ENCODE measurements around the gene PRR20A.
"Not testable (repeated sequence)": the region's sequence is repeated elsewhere in the genome, so short reads cannot be mapped to it uniquely, and the experiment has no call there.

The PRR20A gene

GRCh38 chr13:57140235-57140968 lies at the start of gene PRR20A:
Gene PRR20A, plus strand, starts transcription at chr13:57140918. Its CDS starts 387 bp downstream, at chr13:57141305.
- H3K4me3 Mint-ChIP-seq; H3K4me1 Mint-ChIP-seq (ENCODE audit: low read depth); H3K27ac Mint-ChIP-seq; DNase-seq (ENCODE audit: low spot score); H3K36me3 Mint-ChIP-seq (ENCODE audit: low read depth); H3K27me3 Mint-ChIP-seq (ENCODE audit: low read depth): not testable (repeated sequence)
- peaks cover 20% of the 10 kb centered on the region for H3K9me3 Mint-ChIP-seq

DNA sequence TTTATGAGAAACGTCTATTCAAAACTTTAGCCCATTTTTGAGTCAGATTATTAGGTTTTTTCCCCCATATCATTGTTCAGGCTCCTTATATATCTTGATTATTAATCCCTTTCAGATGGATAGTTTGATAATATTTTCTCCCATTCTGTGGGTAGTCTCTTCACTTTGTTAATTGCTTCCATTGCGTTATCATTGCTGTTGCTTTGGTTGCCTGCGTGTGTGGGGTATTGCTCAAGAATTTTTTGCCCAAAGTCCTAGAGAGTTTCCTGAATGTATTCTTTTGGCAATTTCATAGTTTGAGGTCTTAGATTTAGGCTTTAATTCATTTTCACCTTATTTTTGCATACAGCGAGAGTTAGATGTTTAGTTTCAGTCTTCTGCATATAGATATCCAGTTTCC lies 25.8 kb upstream of the PRR20A start:
- Mint-ChIP-seq H3K27me3 (ENCODE audit: low read depth) (no peaks in the 10 kb centered on the region), H3K4me3 (no peak overlapping the region), H3K4me1 (ENCODE audit: low read depth) (no peaks in the 10 kb centered on the region), H3K9me3 (peaks cover 63% of the 10 kb centered on the region), H3K27ac (no peak overlapping the region), H3K36me3 (ENCODE audit: low read depth) (no peaks in the 10 kb centered on the region)
- DNase-seq (ENCODE audit: low spot score): no peak

DNA sequence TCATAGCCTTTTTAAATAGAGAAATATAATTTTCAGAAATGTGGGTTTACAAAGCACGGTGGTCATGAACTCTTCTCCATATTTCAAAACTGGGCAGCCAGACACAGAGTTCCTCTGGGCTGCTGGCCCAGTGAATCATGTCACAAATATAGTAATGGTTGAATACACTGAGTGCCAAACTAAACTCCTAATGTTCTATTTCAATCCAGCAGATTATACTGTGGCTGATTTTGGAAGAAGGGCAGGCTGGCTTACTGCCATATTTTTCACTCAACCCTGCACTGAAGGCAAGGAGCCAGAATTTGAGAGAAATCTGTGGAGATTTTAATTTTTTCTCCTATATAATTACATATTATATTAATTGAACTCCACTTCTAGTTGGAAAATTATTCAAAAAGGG lies 17.0 kb upstream of the PRR20A start:
- Mint-ChIP-seq H3K27ac (no peak overlapping the region), H3K4me1 (ENCODE audit: low read depth) (no peaks in the 10 kb centered on the region), H3K27me3 (ENCODE audit: low read depth) (no peaks in the 10 kb centered on the region), H3K4me3 (no peak overlapping the region), H3K9me3 (peaks cover 21% of the 10 kb centered on the region), H3K36me3 (ENCODE audit: low read depth) (no peaks in the 10 kb centered on the region)
- DNase-seq (ENCODE audit: low spot score): no peak

GRCh38 chr13:57128909-57129308 lies 11.8 kb upstream of the PRR20A start:
- peaks cover 26% of the 10 kb centered on the region for H3K9me3 Mint-ChIP-seq
- H3K27me3 Mint-ChIP-seq (ENCODE audit: low read depth): no peaks in the 10 kb centered on the region
- no peak for DNase-seq (ENCODE audit: low spot score)
- H3K36me3 Mint-ChIP-seq (ENCODE audit: low read depth): no peaks in the 10 kb centered on the region
- H3K4me3 Mint-ChIP-seq: no peak overlapping the region
- no peaks in the 10 kb centered on the region for H3K4me1 Mint-ChIP-seq (ENCODE audit: low read depth)
- H3K27ac Mint-ChIP-seq: no peak overlapping the region

GRCh38 chr13:57136093-57136492 lies 4.6 kb upstream of the PRR20A start:
- no peak for DNase-seq (ENCODE audit: low spot score)
- Mint-ChIP-seq H3K4me1 (ENCODE audit: low read depth) (no peaks in the 10 kb centered on the region), H3K27me3 (ENCODE audit: low read depth) (no peaks in the 10 kb centered on the region), H3K27ac (no peak overlapping the region), H3K9me3 (peaks cover 38% of the 10 kb centered on the region), H3K4me3 (no peak overlapping the region), H3K36me3 (ENCODE audit: low read depth) (no peaks in the 10 kb centered on the region)

DNA sequence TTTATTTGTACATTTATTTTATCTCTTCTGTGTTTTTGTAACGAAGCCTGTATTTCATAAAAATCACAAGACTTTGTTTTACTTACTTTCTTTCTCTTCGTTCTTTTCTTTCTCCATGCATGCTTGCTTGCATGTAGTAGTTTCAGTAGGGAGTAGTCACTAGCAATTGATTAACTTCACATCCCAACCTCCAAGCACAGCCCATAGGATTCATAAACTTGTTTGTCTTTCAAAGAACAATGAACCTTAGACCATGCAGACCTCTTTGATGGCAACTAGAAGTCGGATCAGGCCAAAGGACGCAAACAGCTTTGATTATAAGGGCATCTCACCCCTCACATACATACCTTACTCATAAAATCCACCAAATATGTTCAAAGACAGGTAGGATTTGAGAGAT lies 3.1 kb upstream of the PRR20A start:
- no peak overlapping the region for H3K4me3 Mint-ChIP-seq
- H3K27ac Mint-ChIP-seq: no peak overlapping the region
- peaks cover 33% of the 10 kb centered on the region for H3K9me3 Mint-ChIP-seq
- no peak for DNase-seq (ENCODE audit: low spot score)
- no peaks in the 10 kb centered on the region for H3K27me3 Mint-ChIP-seq (ENCODE audit: low read depth)
- no peaks in the 10 kb centered on the region for H3K36me3 Mint-ChIP-seq (ENCODE audit: low read depth)
- no peaks in the 10 kb centered on the region for H3K4me1 Mint-ChIP-seq (ENCODE audit: low read depth)

DNA sequence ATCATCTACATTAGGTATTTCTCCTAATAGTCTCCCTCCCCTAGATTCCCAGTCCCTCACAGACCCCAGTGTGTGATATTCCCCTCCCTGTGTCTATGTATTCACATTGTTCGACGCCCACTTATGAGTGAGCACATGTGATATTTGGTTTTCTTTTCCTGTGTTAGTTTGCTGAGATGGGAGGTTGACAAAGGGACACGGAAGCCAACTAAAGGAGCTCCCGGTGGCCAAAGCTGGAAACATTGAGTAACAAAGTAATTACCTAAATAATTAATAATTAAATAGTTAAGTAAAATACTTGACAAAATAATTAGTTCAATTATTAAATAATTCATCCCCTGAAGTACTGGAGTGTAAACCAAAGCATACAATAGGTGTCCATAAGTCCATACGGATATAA lies 1.7 kb upstream of the PRR20A start:
- H3K9me3 Mint-ChIP-seq: peaks cover 27% of the 10 kb centered on the region
- DNase-seq (ENCODE audit: low spot score): no peak
- H3K4me3 Mint-ChIP-seq: no peak overlapping the region
- H3K27me3 Mint-ChIP-seq (ENCODE audit: low read depth): no peaks in the 10 kb centered on the region
- H3K27ac Mint-ChIP-seq: no peak overlapping the region
- H3K4me1 Mint-ChIP-seq (ENCODE audit: low read depth): no peaks in the 10 kb centered on the region
- H3K36me3 Mint-ChIP-seq (ENCODE audit: low read depth): no peaks in the 10 kb centered on the region

GRCh38 chr13:57139781-57140180 lies 937 bp upstream of the PRR20A start:
- not testable (repeated sequence) for H3K36me3 Mint-ChIP-seq (ENCODE audit: low read depth); H3K27me3 Mint-ChIP-seq (ENCODE audit: low read depth); H3K27ac Mint-ChIP-seq; H3K4me1 Mint-ChIP-seq (ENCODE audit: low read depth); DNase-seq (ENCODE audit: low spot score); H3K4me3 Mint-ChIP-seq
- peaks cover 23% of the 10 kb centered on the region for H3K9me3 Mint-ChIP-seq

DNA sequence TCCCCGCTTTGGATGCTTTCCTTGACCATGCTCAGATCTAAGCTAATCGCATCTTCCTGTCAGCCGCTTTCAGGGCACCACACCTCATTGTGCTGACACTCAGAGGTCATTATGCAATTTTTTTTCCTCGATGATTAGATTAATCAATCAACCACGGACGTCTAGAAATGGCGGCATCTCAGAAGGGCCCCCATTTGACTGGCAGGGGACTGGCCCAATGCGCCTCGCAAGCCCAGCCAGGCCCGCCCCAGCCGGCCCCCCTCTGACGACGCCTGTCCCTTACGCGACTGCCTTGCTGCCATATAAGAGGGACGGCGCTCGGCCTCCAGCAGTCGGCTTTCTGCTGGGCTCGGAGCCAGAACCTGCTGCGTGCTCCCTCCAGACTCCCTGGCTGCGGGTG lies 6.5 kb downstream of the PRR20A start, which contains the start of gene PRR20B:
Gene PRR20B (plus strand): TSS at position 301 of the 400 bp plus-strand sequence. CDS start 387 bp downstream, outside the sequence.
- not testable (repeated sequence) for DNase-seq (ENCODE audit: low spot score); H3K27me3 Mint-ChIP-seq (ENCODE audit: low read depth); H3K4me1 Mint-ChIP-seq (ENCODE audit: low read depth); H3K36me3 Mint-ChIP-seq (ENCODE audit: low read depth); H3K27ac Mint-ChIP-seq; H3K9me3 Mint-ChIP-seq; H3K4me3 Mint-ChIP-seq

DNA sequence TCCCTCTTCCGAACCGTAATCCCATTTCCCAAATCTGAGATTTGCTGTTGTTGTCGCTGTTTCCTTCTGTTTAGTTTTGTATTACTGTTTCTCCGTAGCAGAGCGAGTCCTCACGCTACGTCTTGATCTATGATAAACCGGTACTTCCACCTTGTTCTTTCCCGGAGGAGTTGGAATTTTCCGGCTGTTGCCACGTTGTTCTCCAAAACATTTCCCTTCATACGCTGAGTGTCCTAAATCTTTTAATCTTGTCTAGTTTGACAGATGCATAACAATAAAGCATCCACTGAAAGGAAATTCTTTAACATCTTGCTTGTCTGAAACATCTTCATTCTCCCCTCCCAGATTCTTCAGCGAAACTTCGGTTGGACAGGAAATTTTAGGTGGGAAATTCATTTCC lies 7.4 kb downstream of the PRR20A start:
- H3K4me3 Mint-ChIP-seq; DNase-seq (ENCODE audit: low spot score); H3K36me3 Mint-ChIP-seq (ENCODE audit: low read depth); H3K27ac Mint-ChIP-seq; H3K9me3 Mint-ChIP-seq; H3K27me3 Mint-ChIP-seq (ENCODE audit: low read depth); H3K4me1 Mint-ChIP-seq (ENCODE audit: low read depth): not testable (repeated sequence)

- H3K9me3 Mint-ChIP-seq; H3K4me1 Mint-ChIP-seq (ENCODE audit: low read depth); H3K27me3 Mint-ChIP-seq (ENCODE audit: low read depth); H3K36me3 Mint-ChIP-seq (ENCODE audit: low read depth); H3K4me3 Mint-ChIP-seq; H3K27ac Mint-ChIP-seq; DNase-seq (ENCODE audit: low spot score): not testable (repeated sequence)
These were observed 13.0 kb downstream of the PRR20A start, which contains the start of gene PRR20C for GRCh38 chr13:57153761-57154160. Gene PRR20C, plus strand, starts transcription at chr13:57154061. Its CDS starts 387 bp downstream, at chr13:57154448.

DNA sequence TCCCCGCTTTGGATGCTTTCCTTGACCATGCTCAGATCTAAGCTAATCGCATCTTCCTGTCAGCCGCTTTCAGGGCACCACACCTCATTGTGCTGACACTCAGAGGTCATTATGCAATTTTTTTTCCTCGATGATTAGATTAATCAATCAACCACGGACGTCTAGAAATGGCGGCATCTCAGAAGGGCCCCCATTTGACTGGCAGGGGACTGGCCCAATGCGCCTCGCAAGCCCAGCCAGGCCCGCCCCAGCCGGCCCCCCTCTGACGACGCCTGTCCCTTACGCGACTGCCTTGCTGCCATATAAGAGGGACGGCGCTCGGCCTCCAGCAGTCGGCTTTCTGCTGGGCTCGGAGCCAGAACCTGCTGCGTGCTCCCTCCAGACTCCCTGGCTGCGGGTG lies 19.6 kb downstream of the PRR20A start, which contains the start of gene PRR20D:
Gene PRR20D (plus strand): TSS at position 301 of the 400 bp plus-strand sequence. CDS start 387 bp downstream, outside the sequence.
- not testable (repeated sequence) for H3K4me1 Mint-ChIP-seq (ENCODE audit: low read depth); DNase-seq (ENCODE audit: low spot score); H3K36me3 Mint-ChIP-seq (ENCODE audit: low read depth); H3K4me3 Mint-ChIP-seq; H3K27ac Mint-ChIP-seq; H3K27me3 Mint-ChIP-seq (ENCODE audit: low read depth); H3K9me3 Mint-ChIP-seq

GRCh38 chr13:57166897-57167296 lies 26.2 kb downstream of the PRR20A start, which contains the start of gene PRR20E:
Gene PRR20E, plus strand, starts transcription at chr13:57167197. Its CDS starts 387 bp downstream, at chr13:57167584.
- H3K27ac Mint-ChIP-seq; H3K4me3 Mint-ChIP-seq; H3K9me3 Mint-ChIP-seq; DNase-seq (ENCODE audit: low spot score); H3K27me3 Mint-ChIP-seq (ENCODE audit: low read depth); H3K4me1 Mint-ChIP-seq (ENCODE audit: low read depth); H3K36me3 Mint-ChIP-seq (ENCODE audit: low read depth): not testable (repeated sequence)

DNA sequence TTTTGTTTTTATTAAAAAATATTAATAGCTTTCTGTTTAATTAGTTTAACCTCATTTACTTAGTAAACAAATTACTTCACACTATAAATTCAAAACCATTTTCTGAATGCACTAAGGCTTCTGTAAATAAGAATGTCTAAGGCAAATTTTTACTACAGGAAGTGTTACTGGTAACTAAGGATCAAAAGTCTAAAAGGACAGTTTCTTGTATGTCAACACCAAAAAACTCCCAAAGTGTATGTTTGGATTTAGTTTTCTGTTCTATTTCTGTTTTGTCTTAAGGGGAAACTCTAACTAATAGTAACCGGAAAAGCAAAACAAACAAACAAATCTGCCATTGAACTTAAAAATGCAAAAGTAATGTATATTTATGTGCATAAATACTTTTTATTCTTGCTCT lies 50.9 kb downstream of the PRR20A start:
- H3K9me3 Mint-ChIP-seq: peaks cover 14% of the 10 kb centered on the region
- DNase-seq (ENCODE audit: low spot score): no peak
- no peaks in the 10 kb centered on the region for H3K36me3 Mint-ChIP-seq (ENCODE audit: low read depth)
- H3K27me3 Mint-ChIP-seq (ENCODE audit: low read depth): no peaks in the 10 kb centered on the region
- no peaks in the 10 kb centered on the region for H3K4me1 Mint-ChIP-seq (ENCODE audit: low read depth)
- no peak overlapping the region for H3K27ac Mint-ChIP-seq
- H3K4me3 Mint-ChIP-seq: no peak overlapping the region
